Measurements from ENCODE around the gene LRRC38.

The LRRC38 gene

DNA sequence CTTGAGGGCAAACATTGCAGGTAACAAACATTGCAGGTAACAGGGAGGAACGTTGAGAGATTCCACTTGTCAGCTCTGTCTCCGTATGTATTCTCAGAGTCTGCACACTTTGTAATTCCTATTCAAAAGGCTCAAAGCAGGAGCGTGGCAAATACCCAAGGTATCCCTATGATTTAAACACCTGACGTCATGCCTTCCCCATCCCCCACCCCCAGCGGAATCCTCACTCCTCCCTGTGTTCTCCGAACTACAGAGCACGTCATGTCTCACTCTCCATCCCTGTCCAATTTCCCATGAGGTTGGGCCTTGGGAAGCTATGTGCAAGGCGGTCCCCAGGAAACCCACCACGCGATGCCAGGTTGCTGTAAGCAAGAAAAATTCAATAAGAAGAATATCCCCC is 2.8 kb upstream of the LRRC38 start:
- Histone ChIP-seq H3K79me2 (ENCODE audit: insufficient read depth, low read length) (no peaks in the 10 kb centered on the region), H3K9me3 (ENCODE audit: low read length) (no peaks in the 10 kb centered on the region), H3K4me2 (ENCODE audit: low read length) (no peak overlapping the region), H3F3A (ENCODE audit: insufficient read depth, low read length) (no peaks in the 10 kb centered on the region), H3K36me3 (ENCODE audit: insufficient read depth, low read length) (no peaks in the 10 kb centered on the region), H3K27me3 (ENCODE audit: insufficient read depth, low read length) (peaks cover 3% of the 10 kb centered on the region; the same call in 1 of the 2 replicates), H3K4me3 (ENCODE audit: low read depth, low read length, poor library complexity, severe bottlenecking) (no peak overlapping the region), H3K9ac (ENCODE audit: low read length) (no peak overlapping the region), H2AFZ (ENCODE audit: low read length) (no peak overlapping the region), H4K20me1 (ENCODE audit: insufficient read depth, low read length) (no peaks in the 10 kb centered on the region), H3K4me1 (ENCODE audit: insufficient read depth, low read length, severe bottlenecking) (no peaks in the 10 kb centered on the region), H3K27ac (ENCODE audit: low read depth, low read length, poor library complexity, severe bottlenecking) (no peak overlapping the region), H3K9me2 (ENCODE audit: low read depth, low read length) (no peaks in the 10 kb centered on the region)
- no peak for TF ChIP-seq EZH2 (IDR thresholded peaks at IDR 0.05; ENCODE audit: borderline replicate concordance, low read length)
- TF ChIP-seq CTCF (IDR thresholded peaks at IDR 0.05; ENCODE audit: low read length) = no peak

DNA sequence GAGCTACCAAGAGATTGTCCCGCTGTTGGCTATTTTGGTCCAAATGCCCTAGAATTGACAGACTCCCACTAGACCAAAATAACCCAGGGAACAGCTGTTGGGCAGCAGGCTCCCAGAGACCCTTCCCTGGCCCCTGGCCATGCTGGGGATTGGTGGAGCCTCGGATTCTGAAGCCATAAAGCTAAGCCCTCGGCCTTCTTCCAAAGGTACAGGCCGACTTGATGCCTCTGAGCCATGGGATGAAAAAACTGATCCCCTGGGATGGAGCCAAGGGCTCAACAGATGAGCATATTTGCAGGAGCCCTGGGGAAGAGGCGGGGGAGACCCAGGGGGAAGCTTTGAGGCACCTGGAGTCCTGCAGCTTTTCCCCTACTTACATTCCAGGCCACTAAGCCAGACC is 1.0 kb upstream of the LRRC38 start:
- no peaks in the 10 kb centered on the region for H3K36me3 ChIP-seq (ENCODE audit: insufficient read depth, low read length)
- H3K9me2 ChIP-seq (ENCODE audit: low read depth, low read length) = no peaks in the 10 kb centered on the region
- H3K27ac ChIP-seq (ENCODE audit: low read depth, low read length, poor library complexity, severe bottlenecking) = no peak overlapping the region
- H3K4me2 ChIP-seq (ENCODE audit: low read length) = no peak overlapping the region
- no peaks in the 10 kb centered on the region for H4K20me1 ChIP-seq (ENCODE audit: insufficient read depth, low read length)
- H3K27me3 ChIP-seq (ENCODE audit: insufficient read depth, low read length) = peaks cover 3% of the 10 kb centered on the region; the same call in 1 of the 2 replicates
- no peaks in the 10 kb centered on the region for H3K9me3 ChIP-seq (ENCODE audit: low read length)
- no peaks in the 10 kb centered on the region for H3K4me1 ChIP-seq (ENCODE audit: insufficient read depth, low read length, severe bottlenecking)
- H3K4me3 ChIP-seq (ENCODE audit: low read depth, low read length, poor library complexity, severe bottlenecking) = no peak overlapping the region
- H3F3A ChIP-seq (ENCODE audit: insufficient read depth, low read length) = no peaks in the 10 kb centered on the region
- H2AFZ ChIP-seq (ENCODE audit: low read length) = no peak overlapping the region
- H3K79me2 ChIP-seq (ENCODE audit: insufficient read depth, low read length) = no peaks in the 10 kb centered on the region
- TF ChIP-seq CTCF (IDR thresholded peaks at IDR 0.05; ENCODE audit: low read length) = no peak
- no peak for TF ChIP-seq EZH2 (IDR thresholded peaks at IDR 0.05; ENCODE audit: borderline replicate concordance, low read length)
- H3K9ac ChIP-seq (ENCODE audit: low read length) = no peak overlapping the region

DNA sequence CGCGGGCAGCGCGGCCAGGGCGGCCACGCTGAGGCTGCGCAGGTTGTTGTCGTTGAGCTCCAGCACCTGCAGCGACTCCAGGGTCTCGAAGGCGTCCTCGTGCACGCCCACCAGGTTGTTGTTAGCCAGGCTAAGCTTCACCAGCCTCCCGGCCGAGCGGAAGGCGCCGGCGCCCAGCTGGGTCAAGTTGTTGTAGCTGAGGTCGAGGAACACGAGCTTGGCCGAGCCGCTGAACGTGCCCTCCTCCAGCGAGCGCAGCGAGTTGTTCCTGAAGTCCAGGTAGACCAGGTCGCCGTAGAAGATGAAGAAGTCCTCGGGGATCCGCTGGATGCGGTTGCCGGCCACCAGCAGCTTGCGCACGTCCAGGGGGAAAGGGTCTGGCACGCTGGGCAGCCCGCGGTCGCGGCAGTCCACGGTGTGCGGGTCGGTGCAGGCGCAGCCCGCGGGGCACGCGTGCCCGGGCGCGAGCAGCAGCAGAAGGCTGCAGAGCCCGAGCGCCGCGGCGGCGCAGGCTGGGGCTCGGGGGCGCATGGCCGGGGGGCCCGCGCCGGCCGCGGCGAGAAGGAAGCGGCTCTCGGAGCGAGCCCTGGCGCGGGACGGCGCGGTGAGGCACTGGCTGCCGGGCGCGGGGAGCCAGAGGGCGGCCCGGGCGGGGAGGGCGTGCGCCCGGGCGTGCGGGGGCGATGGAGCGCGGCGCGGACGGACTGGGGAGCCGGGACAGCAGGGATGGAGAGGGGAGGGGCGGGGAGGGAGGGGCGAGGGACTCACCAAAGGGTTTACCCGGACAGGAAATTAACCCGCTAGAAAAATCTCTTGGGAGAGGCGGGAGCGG is 524 bp downstream of the LRRC38 start:
- H3K9ac ChIP-seq (ENCODE audit: low read length) = no peak overlapping the region
- no peak overlapping the region for H3K4me3 ChIP-seq (ENCODE audit: low read depth, low read length, poor library complexity, severe bottlenecking)
- H3K4me1 ChIP-seq (ENCODE audit: insufficient read depth, low read length, severe bottlenecking) = no peaks in the 10 kb centered on the region

More for the DNA sequence above, 524 bp downstream of the LRRC38 start:
- Histone ChIP-seq H3K4me2 (ENCODE audit: low read length) (no peak overlapping the region), H3F3A (ENCODE audit: insufficient read depth, low read length) (no peaks in the 10 kb centered on the region), H3K79me2 (ENCODE audit: insufficient read depth, low read length) (no peaks in the 10 kb centered on the region), H3K9me3 (ENCODE audit: low read length) (no peaks in the 10 kb centered on the region), H4K20me1 (ENCODE audit: insufficient read depth, low read length) (no peaks in the 10 kb centered on the region), H3K36me3 (ENCODE audit: insufficient read depth, low read length) (no peaks in the 10 kb centered on the region), H3K27ac (ENCODE audit: low read depth, low read length, poor library complexity, severe bottlenecking) (no peak overlapping the region), H2AFZ (ENCODE audit: low read length) (no peak overlapping the region), H3K9me2 (ENCODE audit: low read depth, low read length) (no peaks in the 10 kb centered on the region), H3K27me3 (ENCODE audit: insufficient read depth, low read length) (no peaks in the 10 kb centered on the region)
- no peak for TF ChIP-seq EZH2 (IDR thresholded peaks at IDR 0.05; ENCODE audit: borderline replicate concordance, low read length)
- no peak for TF ChIP-seq CTCF (IDR thresholded peaks at IDR 0.05; ENCODE audit: low read length)

Data from OCI-LY1 (cell line).